ENCODE data around the gene GNAZ. TPM values are rescaled to one million over a fixed set of nuclear protein-coding genes. Genes with fewer than 3 reads are reported as not detected.

Gene GNAZ
- total and polyA plus RNA-seq, 3 donors from 2014 or later = 13.7 to 20.2 (median 15.1) TPM

DNA sequence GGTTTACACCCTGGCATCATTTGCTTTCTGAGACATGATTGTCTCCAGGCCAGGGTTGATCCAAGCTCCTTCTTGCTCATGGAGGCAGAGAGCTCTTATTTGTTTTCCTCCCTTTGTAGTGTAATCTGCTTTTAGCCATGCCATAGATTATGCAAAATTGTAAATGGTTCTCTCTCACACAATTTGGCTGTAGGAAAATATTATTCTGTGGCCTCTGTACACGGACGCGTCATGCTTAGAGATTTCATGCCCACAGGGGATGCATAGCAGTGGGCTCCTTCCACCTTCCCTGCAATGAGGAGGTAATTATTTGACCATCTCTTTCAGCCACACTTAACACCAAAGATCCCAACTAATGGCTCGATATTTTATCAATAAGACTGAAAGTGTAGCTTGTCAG is 37.7 kb upstream of the GNAZ start:
- Histone ChIP-seq H3K36me3 (ENCODE audit: low read depth, missing control alignments) (no peaks in the 10 kb centered on the region), H3K4me1 (no peaks in the 10 kb centered on the region), H3K9me3 (no peaks in the 10 kb centered on the region), H3K27ac (no peak overlapping the region), H3K27me3 (no peaks in the 10 kb centered on the region), H3K4me3 (no peak overlapping the region)
- no peak for TF ChIP-seq POLR2A (IDR thresholded peaks at IDR 0.05)
- TF ChIP-seq, protein P1, sequence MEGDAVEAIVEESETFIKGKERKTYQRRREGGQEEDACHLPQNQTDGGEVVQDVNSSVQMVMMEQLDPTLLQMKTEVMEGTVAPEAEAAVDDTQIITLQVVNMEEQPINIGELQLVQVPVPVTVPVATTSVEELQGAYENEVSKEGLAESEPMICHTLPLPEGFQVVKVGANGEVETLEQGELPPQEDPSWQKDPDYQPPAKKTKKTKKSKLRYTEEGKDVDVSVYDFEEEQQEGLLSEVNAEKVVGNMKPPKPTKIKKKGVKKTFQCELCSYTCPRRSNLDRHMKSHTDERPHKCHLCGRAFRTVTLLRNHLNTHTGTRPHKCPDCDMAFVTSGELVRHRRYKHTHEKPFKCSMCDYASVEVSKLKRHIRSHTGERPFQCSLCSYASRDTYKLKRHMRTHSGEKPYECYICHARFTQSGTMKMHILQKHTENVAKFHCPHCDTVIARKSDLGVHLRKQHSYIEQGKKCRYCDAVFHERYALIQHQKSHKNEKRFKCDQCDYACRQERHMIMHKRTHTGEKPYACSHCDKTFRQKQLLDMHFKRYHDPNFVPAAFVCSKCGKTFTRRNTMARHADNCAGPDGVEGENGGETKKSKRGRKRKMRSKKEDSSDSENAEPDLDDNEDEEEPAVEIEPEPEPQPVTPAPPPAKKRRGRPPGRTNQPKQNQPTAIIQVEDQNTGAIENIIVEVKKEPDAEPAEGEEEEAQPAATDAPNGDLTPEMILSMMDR (IDR thresholded peaks at IDR 0.05) = no peak
- 91 to 95% methylated on average over 4 of the region's 4 CpGs for WGBS, 2 donors
- no peak for DNase-seq
- intact Hi-C loops (cut with DNase I; ENCODE audit: low total_unique reads) = no loop called here

DNA sequence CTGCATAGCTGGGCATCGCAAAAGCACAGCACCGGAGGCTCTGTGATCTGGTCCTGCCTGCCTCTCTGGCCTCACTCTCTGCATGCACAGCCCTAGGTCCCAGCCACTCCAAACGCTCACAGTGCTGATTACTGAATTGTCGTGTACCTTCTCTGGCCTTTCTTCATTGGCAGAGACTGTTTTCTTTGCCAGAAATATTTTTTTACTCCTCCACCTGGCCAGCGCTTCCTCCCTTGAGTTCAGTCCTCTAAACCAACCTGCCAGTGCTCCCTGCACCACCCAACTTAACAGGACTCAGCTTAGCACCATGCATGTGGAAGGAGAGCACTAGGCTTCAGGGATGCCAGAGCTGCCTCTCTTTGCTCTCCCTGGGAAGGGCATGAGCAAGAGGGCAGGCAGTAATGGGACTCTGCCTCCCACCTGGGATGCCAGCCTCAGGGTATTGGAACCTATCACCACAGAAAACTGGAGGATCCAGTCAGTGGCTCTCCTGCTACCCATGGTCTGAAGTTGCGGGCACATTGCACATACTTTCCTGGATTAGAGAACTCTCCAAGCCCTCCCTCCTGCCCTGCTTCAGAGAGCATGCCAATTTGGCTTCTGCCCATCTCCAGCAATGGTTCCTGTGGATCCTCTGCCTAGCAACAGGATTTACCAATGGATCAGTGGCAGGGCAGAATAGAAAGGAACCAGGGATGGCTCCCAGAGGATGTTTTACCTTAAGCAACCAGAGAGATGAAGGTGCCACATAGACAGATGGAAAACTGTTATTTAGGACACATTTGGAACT is 37.0 kb upstream of the GNAZ start:
- H3K4me3 ChIP-seq = no peak overlapping the region
- 89 to 92% methylated on average over 6 of the region's 6 CpGs for WGBS, 2 donors

DNA sequence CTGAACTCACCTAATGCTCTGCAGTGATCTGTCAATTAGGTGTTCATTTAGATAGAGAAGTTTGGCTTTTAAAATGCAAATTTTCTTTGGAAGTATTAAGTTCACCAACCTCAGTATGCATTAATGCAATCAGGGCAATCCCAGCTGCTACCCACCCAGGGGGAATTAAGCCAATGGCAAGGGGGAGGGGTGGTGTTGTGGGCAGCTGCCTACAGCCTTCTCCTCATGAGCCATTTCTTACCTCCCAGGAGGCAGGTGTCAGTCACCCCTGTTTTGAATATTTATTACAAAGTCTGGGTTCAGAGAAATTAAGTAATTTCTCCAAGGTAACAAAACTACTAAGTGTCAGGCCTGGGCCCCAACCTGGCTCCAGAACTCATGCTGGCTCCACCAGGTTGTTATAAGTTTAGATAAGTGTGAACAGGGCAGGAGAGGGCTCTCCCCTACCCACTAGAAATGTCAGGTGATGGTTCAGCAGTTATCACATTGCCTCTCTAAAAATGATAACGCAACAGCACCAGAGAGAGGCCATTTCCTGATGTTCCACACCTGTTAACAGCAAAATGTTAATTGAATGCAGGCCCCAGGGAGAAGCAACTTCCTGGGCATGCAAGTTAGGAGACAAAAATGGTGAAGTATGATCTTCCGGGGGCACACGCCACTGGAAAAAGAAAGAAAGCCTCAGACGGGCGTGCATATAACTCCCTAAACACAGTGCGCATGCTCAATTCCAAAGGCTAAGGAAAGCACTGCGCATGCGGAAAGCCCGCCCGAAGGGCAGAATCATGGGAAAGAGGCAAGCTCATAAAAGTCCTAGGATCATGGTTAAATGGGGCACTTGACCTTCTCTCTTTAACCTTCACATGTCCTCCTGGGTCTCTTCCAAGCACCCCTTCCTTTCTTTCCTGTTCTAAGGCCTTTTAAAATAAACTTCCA is 35.4 kb upstream of the GNAZ start:
- TF ChIP-seq POLR2A (IDR thresholded peaks at IDR 0.05) = no peak
- TF ChIP-seq, protein P1 (IDR thresholded peaks at IDR 0.05) = no peak
- no peak overlapping the region for H3K4me3 ChIP-seq
- H3K27ac ChIP-seq = no peak overlapping the region
- no peaks in the 10 kb centered on the region for H3K36me3 ChIP-seq (ENCODE audit: low read depth, missing control alignments)
- intact Hi-C loops (cut with DNase I; ENCODE audit: low total_unique reads) = no loop called here
- H3K27me3 ChIP-seq = no peaks in the 10 kb centered on the region
- DNase-seq = peak; percentile 33
- 75% methylated on average over 10 of the region's 10 CpGs for WGBS, 2 donors
- H3K4me1 ChIP-seq = no peaks in the 10 kb centered on the region
- H3K9me3 ChIP-seq = no peaks in the 10 kb centered on the region

More for the DNA sequence above, 37.0 kb upstream of the GNAZ start:
- no peak for TF ChIP-seq POLR2A (IDR thresholded peaks at IDR 0.05)
- TF ChIP-seq, protein P1 (IDR thresholded peaks at IDR 0.05) = no peak
- H3K27ac ChIP-seq = no peak overlapping the region
- H3K36me3 ChIP-seq (ENCODE audit: low read depth, missing control alignments) = no peaks in the 10 kb centered on the region
- no peaks in the 10 kb centered on the region for H3K27me3 ChIP-seq
- intact Hi-C loops (cut with DNase I; ENCODE audit: low total_unique reads) = no loop called here
- DNase-seq = no peak
- no peaks in the 10 kb centered on the region for H3K4me1 ChIP-seq
- H3K9me3 ChIP-seq = no peaks in the 10 kb centered on the region

DNA sequence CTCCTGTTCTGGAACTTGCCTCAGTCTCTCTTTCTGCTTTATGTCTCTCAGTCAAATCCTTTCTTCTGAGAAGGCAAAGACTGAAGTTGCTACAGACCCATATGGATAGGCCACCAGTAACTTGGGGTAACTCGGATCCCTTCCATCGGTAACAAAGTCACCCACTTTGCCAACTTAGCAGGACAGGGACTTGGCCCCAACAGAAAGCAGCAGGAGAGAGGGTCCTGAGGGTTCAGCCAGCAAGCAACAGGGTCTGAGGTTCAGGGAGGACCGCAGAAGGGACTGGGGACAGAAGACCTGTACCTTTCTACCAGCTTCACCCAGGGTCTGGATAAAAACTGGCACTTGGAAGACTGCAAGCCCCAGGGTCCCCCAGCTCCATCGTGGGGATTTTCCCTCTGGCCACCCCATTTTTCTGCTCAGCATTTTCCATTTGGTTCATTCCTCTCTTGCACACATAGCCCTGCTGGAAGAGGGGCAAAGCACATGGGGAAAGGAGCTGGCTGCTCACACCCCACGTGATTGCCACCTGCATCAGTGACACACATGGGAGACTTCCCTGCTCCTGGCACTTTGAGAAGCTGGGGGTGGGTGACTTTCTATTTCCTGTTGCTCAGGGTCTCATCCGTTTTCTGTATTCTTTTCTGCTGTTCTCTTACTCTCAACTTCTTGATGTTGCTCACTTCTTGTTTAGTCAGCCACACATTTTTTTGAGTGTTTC is 34.6 kb upstream of the GNAZ start:
- Histone ChIP-seq H3K4me3 (no peak overlapping the region), H3K4me1 (no peaks in the 10 kb centered on the region), H3K36me3 (ENCODE audit: low read depth, missing control alignments) (no peaks in the 10 kb centered on the region), H3K27me3 (no peaks in the 10 kb centered on the region), H3K27ac (no peak overlapping the region), H3K9me3 (no peaks in the 10 kb centered on the region)
- no peak for DNase-seq
- TF ChIP-seq, protein P1 (IDR thresholded peaks at IDR 0.05) = no peak
- no peak for TF ChIP-seq POLR2A (IDR thresholded peaks at IDR 0.05)
- WGBS, 2 donors = 81 to 93% methylated on average over 6 of the region's 6 CpGs
- intact Hi-C loops (cut with DNase I; ENCODE audit: low total_unique reads) = no loop called here

Data from testis (tissue), 3 donors.